GM12864 (cell line): Measurements from ENCODE around the gene RAB1B.

Experiments
- DNase-seq: peaks from one replicate; pipeline ENCODE4 v3.0.0-alpha.2; 2011; ENCODE audit warnings: low read depth
- H3K4me3 ChIP-seq: 2 replicates; pipeline ENCODE4 v1.5.1; 2011; ENCODE audit warnings: mild to moderate bottlenecking, low read depth, low read length, control low read depth
- CTCF ChIP-seq: IDR thresholded peaks from 2 replicates; pipeline ENCODE4 v1.5.1; 2011; ENCODE audit warnings: low read depth, mild to moderate bottlenecking, moderate library complexity, low read length, control low read depth, inconsistent platforms; ENCODE audit errors: missing control alignments

RAB1B gene

GRCh38 chr11:66313321-66314185 lies 45.1 kb downstream of the RAB1B start:
- peak overlapping the region; percentile 16; the same call in 1 of the 2 replicates for H3K4me3 ChIP-seq
- TF ChIP-seq CTCF = no peak

GRCh38 chr11:66314186-66314501 lies 45.7 kb downstream of the RAB1B start:
- no peak for TF ChIP-seq CTCF
- DNase-seq = no peak
- H3K4me3 ChIP-seq = no peak overlapping the region

More at GRCh38 chr11:66313321-66314185, 45.1 kb downstream of the RAB1B start:
- DNase-seq = no peak

- H3K4me3 ChIP-seq = no peak overlapping the region
- TF ChIP-seq CTCF = no peak
- DNase-seq = no peak
Measured at GRCh38 chr11:66314561-66315497, 46.4 kb downstream of the RAB1B start.

GRCh38 chr11:66315498-66315885 lies 47.1 kb downstream of the RAB1B start:
- no peak for TF ChIP-seq CTCF
- DNase-seq = no peak
- H3K4me3 ChIP-seq = no peak overlapping the region

- no peak for TF ChIP-seq CTCF
- DNase-seq = no peak
- no peak overlapping the region for H3K4me3 ChIP-seq
Measured at GRCh38 chr11:66315921-66316811, 47.7 kb downstream of the RAB1B start.

GRCh38 chr11:66316849-66317251 lies 48.4 kb downstream of the RAB1B start, which contains the start of gene CD248:
TSS of gene CD248 (minus strand) at chr11:66317044. CDS start at chr11:66317027, 17 bp downstream.
- TF ChIP-seq CTCF = no peak
- no peak within 1 kb of the TSS for H3K4me3 ChIP-seq
- no peak for DNase-seq
